GM12873 (cell line): Measurements from ENCODE around the gene ATP10D.

Experiments
- CTCF ChIP-seq: IDR thresholded peaks from 2 replicates; pipeline ENCODE4 v1.5.1; 2012; ENCODE audit warnings: low read depth, mild to moderate bottlenecking, moderate library complexity, low read length, control low read depth; ENCODE audit not compliant: insufficient read depth; ENCODE audit errors: missing control alignments

The ATP10D gene

GRCh38 chr4:47466056-47466785 lies 18.9 kb upstream of the ATP10D start:
- no peak for TF ChIP-seq CTCF

- TF ChIP-seq CTCF, result no peak
Observed at GRCh38 chr4:47468706-47469365, 16.2 kb upstream of the ATP10D start.

- no peak for TF ChIP-seq CTCF
Observed at GRCh38 chr4:47469951-47470350, 15.1 kb upstream of the ATP10D start.

- no peak for TF ChIP-seq CTCF
Observed at GRCh38 chr4:47471064-47471463, 14.0 kb upstream of the ATP10D start.

- TF ChIP-seq CTCF, result no peak
Observed at GRCh38 chr4:47471591-47471990, 13.5 kb upstream of the ATP10D start.

GRCh38 chr4:47473141-47473750 lies 11.8 kb upstream of the ATP10D start:
- no peak for TF ChIP-seq CTCF

GRCh38 chr4:47474799-47475198 lies 10.3 kb upstream of the ATP10D start:
- TF ChIP-seq CTCF, result no peak
